Ishikawa (cell line): ENCODE data around the gene ENPP1.

Experiments
- CREB1 ChIP-seq: IDR thresholded peaks from 2 replicates; pipeline ENCODE4 v1.6.1; 2012; ENCODE audit warnings: low read depth
- EGR1 ChIP-seq: IDR thresholded peaks from 2 replicates; pipeline ENCODE4 v1.6.1; 2012
- EP300 ChIP-seq: IDR thresholded peaks from 2 replicates; pipeline ENCODE4 v1.6.1; 2012; ENCODE audit warnings: borderline replicate concordance
- FOXM1 ChIP-seq: IDR thresholded peaks from 2 replicates; pipeline ENCODE4 v1.6.1; 2012; ENCODE audit warnings: low read depth, borderline replicate concordance
- NFIC ChIP-seq: IDR thresholded peaks from 2 replicates; pipeline ENCODE4 v1.6.1; 2012
- RAD21 ChIP-seq: IDR thresholded peaks from 2 replicates; pipeline ENCODE4 v1.6.1; 2012; ENCODE audit warnings: low read depth
- REST ChIP-seq: IDR thresholded peaks from 2 replicates; pipeline ENCODE4 v1.6.1; 2012; ENCODE audit warnings: low read depth, mild to moderate bottlenecking
- TAF1 ChIP-seq: IDR thresholded peaks from 2 replicates; pipeline ENCODE4 v1.6.1; 2012; ENCODE audit warnings: low read depth, mild to moderate bottlenecking
- TCF12 ChIP-seq: IDR thresholded peaks from 2 replicates; pipeline ENCODE4 v1.6.1; 2012; ENCODE audit warnings: low read depth
- YY1 ChIP-seq: IDR thresholded peaks from 2 replicates; pipeline ENCODE4 v1.6.1; 2012; ENCODE audit warnings: low read depth
- ZBTB7A ChIP-seq: IDR thresholded peaks from 2 replicates; pipeline ENCODE4 v1.6.1; 2012; ENCODE audit warnings: low read depth
- TF ChIP-seq, protein P1 (sequence below): IDR thresholded peaks from 2 replicates; pipeline ENCODE4 v1.6.1; 2012

Gene ENPP1

DNA sequence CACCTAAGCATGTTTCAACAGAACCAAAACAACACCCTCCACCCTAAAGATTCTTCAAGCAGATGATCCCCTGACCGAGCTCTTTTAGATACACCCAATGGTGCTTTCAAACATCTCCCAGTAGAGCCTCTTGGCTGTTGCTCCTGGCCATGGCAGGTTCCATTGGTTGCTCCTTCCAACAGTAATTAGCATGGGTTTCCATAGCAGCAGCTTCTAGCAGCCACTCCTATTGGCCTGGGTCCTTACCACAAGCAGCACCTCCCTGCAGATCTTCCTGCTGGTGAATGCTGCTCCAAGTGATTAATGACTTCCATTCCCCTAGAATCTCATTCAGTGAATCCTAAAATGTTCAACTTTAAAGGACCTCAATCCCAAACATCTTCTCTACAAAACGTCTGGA, 129.4 kb downstream of the ENPP1 start:
- TF ChIP-seq YY1 (no peak), FOXM1 (no peak), EP300 (no peak), NFIC (no peak), REST (no peak), EGR1 (no peak), RAD21 (no peak), TAF1 (no peak)
- TF ChIP-seq, protein P1, sequence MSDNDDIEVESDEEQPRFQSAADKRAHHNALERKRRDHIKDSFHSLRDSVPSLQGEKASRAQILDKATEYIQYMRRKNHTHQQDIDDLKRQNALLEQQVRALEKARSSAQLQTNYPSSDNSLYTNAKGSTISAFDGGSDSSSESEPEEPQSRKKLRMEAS = no peak

DNA sequence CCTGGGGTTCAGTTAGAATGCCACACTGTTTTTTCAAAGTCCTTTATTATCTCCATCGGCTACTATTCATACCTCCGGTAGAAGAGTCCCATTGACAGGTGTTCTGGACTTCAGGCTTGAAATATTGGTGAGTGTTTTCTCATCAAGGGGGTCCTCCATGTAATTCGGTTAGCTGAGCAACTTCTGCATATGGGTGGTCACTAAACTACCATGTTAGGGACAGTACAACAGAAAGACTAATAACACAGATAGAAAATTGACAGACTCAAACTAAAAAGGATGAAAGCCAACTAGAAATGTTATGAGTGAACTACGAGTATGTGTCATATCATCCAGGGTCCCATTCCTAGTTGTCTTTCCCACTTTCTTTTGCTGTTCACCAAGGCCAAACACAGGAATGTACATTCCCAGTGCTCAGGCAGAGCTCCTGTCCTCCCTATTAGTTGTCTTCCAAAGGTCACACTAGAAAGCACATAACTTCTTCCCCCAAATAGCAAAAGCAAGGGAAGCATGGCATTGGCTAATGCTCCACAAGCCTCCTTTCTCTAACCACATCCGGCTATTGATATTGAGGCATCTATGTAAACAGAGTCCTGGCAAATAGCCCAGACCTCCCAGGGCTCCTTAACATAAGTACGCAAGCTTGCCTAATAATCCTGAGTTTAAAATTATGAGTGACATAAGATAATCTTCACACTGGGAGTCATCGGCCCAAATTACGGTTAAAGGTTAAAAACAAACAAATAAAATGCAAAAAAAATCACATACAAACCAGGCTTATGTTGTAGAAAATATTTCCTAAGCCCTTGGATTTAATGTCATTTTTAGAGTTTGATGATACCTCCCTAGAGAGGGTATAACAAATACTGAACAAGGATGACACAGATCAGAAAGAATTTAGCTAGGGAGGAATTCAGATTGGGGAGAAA, 130.1 kb downstream of the ENPP1 start:
- TF ChIP-seq TCF12 (no peak), EGR1 (no peak), CREB1 (no peak), TAF1 (no peak), ZBTB7A (no peak), REST (no peak), FOXM1 (no peak), EP300 (no peak), RAD21 (no peak), YY1 (no peak), NFIC (no peak)
- TF ChIP-seq, protein P1 = no peak
